Breast epithelium (tissue), 3 donors: ENCODE measurements around the gene CCM2L.

Source experiments
- POLR2A ChIP-seq: fragments of 450-650 bp; IDR thresholded peaks from one replicate; pipeline ENCODE4 v1.6.1; 2016; ENCODE audit warnings: antibody characterized with exemption, mild to moderate bottlenecking, moderate library complexity
- POLR2AphosphoS5 ChIP-seq, 3 donors: sonication (generic); formaldehyde crosslinking; IDR thresholded peaks; one replicate each; pipeline ENCODE4 v1.6.1; 2017; ENCODE audit warnings: antibody characterized with exemption in 3 of 3
- TF ChIP-seq, protein P1 (sequence below), 3 donors: fragments of 450-650 bp; IDR thresholded peaks; one replicate each; pipeline ENCODE4 v1.5.1; 2016 to 2017; ENCODE audit warnings: antibody characterized with exemption in 3 of 3, mild to moderate bottlenecking in 3 of 3, moderate library complexity in 3 of 3

DNA sequence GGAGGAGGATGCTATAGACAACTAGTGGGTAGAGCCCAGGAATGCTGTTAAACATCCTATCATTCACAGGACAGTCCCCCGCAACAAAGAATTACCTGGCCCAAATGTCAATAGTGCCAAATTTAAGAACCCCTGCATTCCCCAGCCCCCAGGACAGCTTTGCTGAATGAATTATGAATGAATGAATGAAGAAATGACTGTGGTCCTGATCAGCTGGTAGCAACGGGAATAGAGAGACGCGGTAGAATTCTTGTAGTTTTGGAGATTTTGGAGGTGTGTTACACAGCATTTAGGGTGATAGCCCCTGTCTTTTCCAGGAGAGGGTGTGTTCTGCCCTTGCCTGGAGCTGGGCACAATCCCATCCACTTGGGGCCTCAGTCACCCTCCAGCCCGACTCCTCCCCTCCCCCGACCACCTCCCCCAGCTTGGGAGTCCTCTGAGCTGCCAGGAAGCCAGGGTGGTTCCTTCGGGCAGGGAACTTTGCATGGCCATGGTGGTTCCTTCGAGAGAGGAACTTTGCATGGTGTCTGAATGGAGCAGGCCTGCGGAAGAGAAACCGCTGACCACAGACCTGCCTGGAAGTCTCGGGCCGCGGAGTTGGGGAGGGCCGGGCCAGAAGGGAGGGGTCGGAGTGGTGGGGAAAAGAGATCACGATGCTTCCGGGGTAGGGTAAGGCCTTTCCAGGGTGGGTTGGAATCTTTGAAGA, 40.8 kb downstream of the CCM2L start:
- TF ChIP-seq, protein P1, sequence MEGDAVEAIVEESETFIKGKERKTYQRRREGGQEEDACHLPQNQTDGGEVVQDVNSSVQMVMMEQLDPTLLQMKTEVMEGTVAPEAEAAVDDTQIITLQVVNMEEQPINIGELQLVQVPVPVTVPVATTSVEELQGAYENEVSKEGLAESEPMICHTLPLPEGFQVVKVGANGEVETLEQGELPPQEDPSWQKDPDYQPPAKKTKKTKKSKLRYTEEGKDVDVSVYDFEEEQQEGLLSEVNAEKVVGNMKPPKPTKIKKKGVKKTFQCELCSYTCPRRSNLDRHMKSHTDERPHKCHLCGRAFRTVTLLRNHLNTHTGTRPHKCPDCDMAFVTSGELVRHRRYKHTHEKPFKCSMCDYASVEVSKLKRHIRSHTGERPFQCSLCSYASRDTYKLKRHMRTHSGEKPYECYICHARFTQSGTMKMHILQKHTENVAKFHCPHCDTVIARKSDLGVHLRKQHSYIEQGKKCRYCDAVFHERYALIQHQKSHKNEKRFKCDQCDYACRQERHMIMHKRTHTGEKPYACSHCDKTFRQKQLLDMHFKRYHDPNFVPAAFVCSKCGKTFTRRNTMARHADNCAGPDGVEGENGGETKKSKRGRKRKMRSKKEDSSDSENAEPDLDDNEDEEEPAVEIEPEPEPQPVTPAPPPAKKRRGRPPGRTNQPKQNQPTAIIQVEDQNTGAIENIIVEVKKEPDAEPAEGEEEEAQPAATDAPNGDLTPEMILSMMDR (IDR thresholded peaks at IDR 0.05): no peak
- TF ChIP-seq POLR2AphosphoS5 (IDR thresholded peaks at IDR 0.05) (no peak), POLR2A (no peak)
